ENCODE measurements around the gene DSC1. TPM values are rescaled to one million over a fixed set of nuclear protein-coding genes. Genes with fewer than 3 reads are reported as not detected.

DSC1 gene
- total and polyA plus RNA-seq, 2 of the 13 experiments (the other 11 are each of a cell fraction or from before 2014, with no cell fraction given): not detected

GRCh38 chr18:31091350-31091749 is 71.3 kb downstream of the DSC1 start:
- no peak for FAIRE-seq
- H4K20me1 ChIP-seq (ENCODE audit: insufficient read depth, low read length): peaks cover 4% of the 10 kb centered on the region; the same call in 1 of the 2 replicates
- WGBS (ENCODE audit: low lambda C conversion rate): 94% methylated on average over 1 of the region's 1 CpG
- intact Hi-C loops (cut with micrococcal nuclease; ENCODE audit: unreplicated experiment) (no loop called here), in situ Hi-C loops (cut with HindIII; ENCODE audit: extremely low pct_ligation_motif_present, low pct_unique_long_range_greater_than_20kb) (loop anchor here (10.0 kb wide), 1 partner anchor 423 kb away; no protein-coding TSS in a partner anchor)
- CTCF ChIA-PET (ENCODE audit: low intra/inter-chr PET ratio, low total read pairs): no interaction called here
- peaks cover 13 to 57% of the 10 kb centered on the region in 2 experiments for H3K36me3 ChIP-seq (replicated peaks in 1 of 2; ENCODE audit: control insufficient read depth in 1 of 2, insufficient read depth in 2 of 2, low read length in 2 of 2)
- H2AFZ ChIP-seq (ENCODE audit: low read length): no peak overlapping the region
- POLR2A ChIA-PET: no interaction called here
- H3K4me1 ChIP-seq (ENCODE audit: insufficient read depth, low read length): peaks cover 13% of the 10 kb centered on the region
- H3K9me3 ChIP-seq (ENCODE audit: low read length): no peaks in the 10 kb centered on the region
- no peak for DNase-seq (ENCODE audit: low spot score)
- no peaks in the 10 kb centered on the region for H3K27me3 ChIP-seq (ENCODE audit: control insufficient read depth in 1 of 2, insufficient read depth in 2 of 2, low read length in 2 of 2)
- TF ChIP-seq, protein P1, sequence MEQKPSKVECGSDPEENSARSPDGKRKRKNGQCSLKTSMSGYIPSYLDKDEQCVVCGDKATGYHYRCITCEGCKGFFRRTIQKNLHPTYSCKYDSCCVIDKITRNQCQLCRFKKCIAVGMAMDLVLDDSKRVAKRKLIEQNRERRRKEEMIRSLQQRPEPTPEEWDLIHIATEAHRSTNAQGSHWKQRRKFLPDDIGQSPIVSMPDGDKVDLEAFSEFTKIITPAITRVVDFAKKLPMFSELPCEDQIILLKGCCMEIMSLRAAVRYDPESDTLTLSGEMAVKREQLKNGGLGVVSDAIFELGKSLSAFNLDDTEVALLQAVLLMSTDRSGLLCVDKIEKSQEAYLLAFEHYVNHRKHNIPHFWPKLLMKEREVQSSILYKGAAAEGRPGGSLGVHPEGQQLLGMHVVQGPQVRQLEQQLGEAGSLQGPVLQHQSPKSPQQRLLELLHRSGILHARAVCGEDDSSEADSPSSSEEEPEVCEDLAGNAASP (CRISPR knock-in tag; IDR thresholded peaks at IDR 0.05; ENCODE audit: borderline replicate concordance): no peak
- TF ChIP-seq AKAP8 (CRISPR knock-in tag; IDR thresholded peaks at IDR 0.05): no peak
- no peak for TF ChIP-seq ZNF296 (CRISPR knock-in tag; conservative IDR thresholded peaks at IDR 0.05)
- TF ChIP-seq ZNF547 (CRISPR knock-in tag; IDR thresholded peaks at IDR 0.05): no peak
- TF ChIP-seq ZNF570 (CRISPR knock-in tag; IDR thresholded peaks at IDR 0.05; ENCODE audit: borderline replicate concordance): no peak
- no peak for TF ChIP-seq TBX2 (CRISPR knock-in tag; IDR thresholded peaks at IDR 0.05; ENCODE audit: borderline replicate concordance)
- TF ChIP-seq ZNF629 (CRISPR knock-in tag; conservative IDR thresholded peaks at IDR 0.05): no peak
- TF ChIP-seq ZNF234 (CRISPR knock-in tag; conservative IDR thresholded peaks at IDR 0.05): no peak
- no peak for TF ChIP-seq ZNF101 (CRISPR knock-in tag; IDR thresholded peaks at IDR 0.05; ENCODE audit: borderline replicate concordance, low read depth)
- no peak for TF ChIP-seq NCOA2 (CRISPR knock-in tag; IDR thresholded peaks at IDR 0.05)
- no peak for TF ChIP-seq ZKSCAN5 (CRISPR knock-in tag; IDR thresholded peaks at IDR 0.05)
- no peak for TF ChIP-seq MTF2 (CRISPR knock-in tag; IDR thresholded peaks at IDR 0.05; ENCODE audit: borderline replicate concordance)
- no peak for TF ChIP-seq BORCS8-MEF2B (CRISPR knock-in tag; IDR thresholded peaks at IDR 0.05)
- TF ChIP-seq SAP130 (CRISPR knock-in tag; IDR thresholded peaks at IDR 0.05; ENCODE audit: low read depth): no peak
- H3K4me2 ChIP-seq (ENCODE audit: low read depth, low read length): no peak overlapping the region
- TSS peak; percentile 14 for BruUV-seq (replicated peaks)
- H3K79me2 ChIP-seq (ENCODE audit: insufficient read depth, low read length): peaks cover 24% of the 10 kb centered on the region
- no peak overlapping the region for H3K9ac ChIP-seq (ENCODE audit: insufficient read depth, low read depth, low read length)
- H3K27ac ChIP-seq (ENCODE audit: extremely low read length, insufficient read depth, low read length): no peak overlapping the region
- H3K4me3 ChIP-seq (replicated peaks in 1 of 3; ENCODE audit: insufficient read depth in 1 of 3, low read depth in 2 of 3, low read length in 3 of 3): no peak overlapping the region
- no peak for ATAC-seq

All from HepG2 (cell line).